Measurements from ENCODE around the gene GLUL.

DNA sequence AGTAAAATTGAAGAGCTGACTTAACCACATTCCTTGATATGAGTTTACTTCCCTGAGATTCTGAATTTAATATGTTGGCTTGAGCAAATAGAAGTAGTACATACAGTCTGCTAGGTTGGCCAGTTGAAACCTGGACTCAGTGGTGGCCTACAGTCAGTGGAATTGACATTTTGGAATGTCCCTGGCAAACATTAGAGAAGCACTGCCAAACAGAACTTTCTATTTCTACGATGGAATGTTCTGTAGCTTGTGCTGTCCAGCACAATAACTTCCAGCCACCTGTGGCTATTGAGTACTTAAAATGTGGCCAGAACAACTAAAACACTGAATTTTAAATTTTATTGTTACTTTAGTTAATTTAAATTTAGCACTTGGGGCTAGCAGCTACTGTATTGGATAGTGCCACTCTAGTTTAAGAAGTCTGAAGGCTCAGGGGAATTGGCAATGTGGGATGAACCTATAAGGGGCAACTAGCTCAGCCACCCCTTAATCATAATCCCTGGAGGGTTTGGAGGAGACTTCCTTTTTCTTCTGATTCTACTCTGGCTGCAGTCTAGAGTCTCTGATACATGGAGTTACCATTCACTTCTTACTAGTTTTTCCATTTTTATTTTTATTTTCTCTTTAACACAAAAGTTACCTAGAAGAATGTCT is 19.2 kb upstream of the GLUL start:
- TF ChIP-seq NFRKB (IDR thresholded peaks at IDR 0.05) (no peak), FOXM1 (IDR thresholded peaks at IDR 0.05; ENCODE audit: borderline replicate concordance) (no peak), SP1 (IDR thresholded peaks at IDR 0.05) (no peak), TARDBP (IDR thresholded peaks at IDR 0.05) (no peak)
- TF ChIP-seq, protein P1, sequence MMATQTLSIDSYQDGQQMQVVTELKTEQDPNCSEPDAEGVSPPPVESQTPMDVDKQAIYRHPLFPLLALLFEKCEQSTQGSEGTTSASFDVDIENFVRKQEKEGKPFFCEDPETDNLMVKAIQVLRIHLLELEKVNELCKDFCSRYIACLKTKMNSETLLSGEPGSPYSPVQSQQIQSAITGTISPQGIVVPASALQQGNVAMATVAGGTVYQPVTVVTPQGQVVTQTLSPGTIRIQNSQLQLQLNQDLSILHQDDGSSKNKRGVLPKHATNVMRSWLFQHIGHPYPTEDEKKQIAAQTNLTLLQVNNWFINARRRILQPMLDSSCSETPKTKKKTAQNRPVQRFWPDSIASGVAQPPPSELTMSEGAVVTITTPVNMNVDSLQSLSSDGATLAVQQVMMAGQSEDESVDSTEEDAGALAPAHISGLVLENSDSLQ (IDR thresholded peaks at IDR 0.05), result no peak
